Heart left ventricle (tissue), 16 donors: ENCODE data around the gene DGKA. TPM values are rescaled to one million over a fixed set of nuclear protein-coding genes. Genes with fewer than 3 reads are reported as not detected.
A peak's percentile ranks its signal among the peaks of the same experiment; 100 is the strongest.
"Not testable (repeated sequence)": the region's sequence is repeated elsewhere in the genome, so short reads cannot be mapped to it uniquely, and the experiment has no call there.

Source experiments
- ATAC-seq, 4 donors: fragments of 200-7000 bp; cut with Tn5 transposase; one replicate each; pipeline ENCODE4 v1.9.1; 2020 to 2022; ENCODE audit warnings: moderate library complexity in 4 of 4, mild to moderate bottlenecking in 3 of 4, moderate number of reproducible peaks in 1 of 4
- DNase-seq, 5 donors: peaks; one replicate each; pipeline ENCODE4 v3.0.0-alpha.2; 2020
- H3K27ac ChIP-seq, 12 donors: fragments of 200-600 bp; sonication (generic) in 4 of 12; one replicate each; pipeline versions ENCODE4 v1.5.0 to v1.8.0; 2016 to 2022; ENCODE audit warnings: mild to moderate bottlenecking in 2 of 12
- H3K27me3 ChIP-seq, 9 donors: fragments of 200-600 bp; sonication (generic) in 2 of 9; one replicate each; pipeline versions ENCODE4 v1.5.1 to v1.8.0; 2016 to 2022; ENCODE audit warnings: mild to moderate bottlenecking in 3 of 9
- H3K36me3 ChIP-seq, 9 donors: fragments of 200-600 bp; sonication (generic) in 2 of 9; one replicate each; pipeline versions ENCODE4 v1.5.0 to v1.8.0; 2018 to 2022; ENCODE audit warnings: mild to moderate bottlenecking in 2 of 9
- H3K4me1 ChIP-seq, 12 donors: fragments of 200-600 bp; sonication (generic) in 4 of 12; one replicate each; pipeline versions ENCODE4 v1.5.0 to v1.8.0; 2016 to 2022; ENCODE audit warnings: mild to moderate bottlenecking in 3 of 12
- H3K4me3 ChIP-seq, 12 donors: fragments of 200-600 bp; sonication (generic) in 4 of 12; one replicate each; pipeline versions ENCODE4 v1.5.0 to v1.8.0; 2017 to 2022; ENCODE audit warnings: mild to moderate bottlenecking in 9 of 12, moderate library complexity in 4 of 12
- H3K9me3 ChIP-seq, 12 donors: fragments of 200-600 bp; sonication (generic) in 4 of 12; one replicate each; pipeline versions ENCODE4 v1.5.0 to v1.8.0; 2016 to 2022; ENCODE audit warnings: mild to moderate bottlenecking in 1 of 12
- POLR2A ChIP-seq, 2 donors: fragments of 450-650 bp; IDR thresholded peaks; one replicate each; pipeline ENCODE4 v1.6.1; 2017; ENCODE audit warnings: antibody characterized with exemption in 2 of 2, mild to moderate bottlenecking in 2 of 2, moderate library complexity in 2 of 2
- WGBS, 4 donors: extraction: QIAGEN DNeasy Blood & Tissue Kit in 2 of 4; methylation state at CpG; one replicate each; pipeline versions ENCODE4 v1.1.5 to v1.1.7; 2013 to 2018; 5-methylcytosine and 5-hydroxymethylcytosine counted together
- intact Hi-C, 10 donors: fragments of 100-400 bp; cut with DNase I; formaldehyde crosslinking; loops; one replicate each; pipeline versions ENCODE4 v1.11.1 to v1.14.2; 2022
- polyA plus RNA-seq, 2 donors: library from polyadenylated mRNA; stranded (reverse); fragments of 200-250 nt; gene quantifications; one replicate each; pipeline ENCODE4 v1.2.3, GENCODE V29; 2013
- total RNA-seq, 9 donors: library from RNA; depleted of rRNA in 2 of 9; stranded (reverse); fragments of >200 nt in 2 of 9; fragmentation: NEBNext Ultra II Directional in 3 of 9; extraction: Animal tissue kit (Norgen Biotek cat#: 25700) in 3 of 9; gene quantifications; one replicate each; pipeline versions ENCODE4 v1.1.0 to v1.2.4, GENCODE V29; 2016 to 2023
- TF ChIP-seq, protein P1 (sequence below), 12 donors: fragments of 200-600 bp; sonication (generic) in 4 of 12; IDR thresholded peaks; one replicate each; pipeline versions ENCODE4 v1.5.0 to v1.8.0; 2018 to 2022; ENCODE audit warnings: antibody characterized with exemption in 12 of 12, mild to moderate bottlenecking in 5 of 12
- donor health status: ischemic (EF 13 %, LVEDD 7.1; RV severe dilation, severe dysfunction).
- donor health status: healthy with polysubstance abuse.
- donor health status: DM: no; HTN: yes; CAD: no.
- donor health status: DM: no; HTN: no; CAD: no.
- donor health status: ischemic (EF 25% LVEDD 6.9; RV normal size, moderate dysfunction).
- donor health status: ischemic (EF 25% LVEDD 5.7; RV mildly dilated, moderate dysfunction).
- donor health status: healthy.
- donor health status: DM: yes; HTN: yes; CAD: no.
- donor health status: ischemic (EF 35%, LVEDD 5.7; RV mildly dilated, moderate dysfunction).
- donor health status: nonischemic (EF 11% LVEDD 7.7; RV severe dilation, severe dysfunction).
- donor health status: DM: yes; HTN: yes; CAD: no.
- donor health status: PGD.
- donor health status: ischemic (EF 29% LVEDD 5.4; RV normal size, mild dysfunction).
- donor health status: nonischemic (EF 23%, LVEDD 6.1; RV moderate dilation, normal function).

DGKA gene
- total and polyA plus RNA-seq, 11 donors, result 5.3 to 27.8 (median 7.8) TPM

DNA sequence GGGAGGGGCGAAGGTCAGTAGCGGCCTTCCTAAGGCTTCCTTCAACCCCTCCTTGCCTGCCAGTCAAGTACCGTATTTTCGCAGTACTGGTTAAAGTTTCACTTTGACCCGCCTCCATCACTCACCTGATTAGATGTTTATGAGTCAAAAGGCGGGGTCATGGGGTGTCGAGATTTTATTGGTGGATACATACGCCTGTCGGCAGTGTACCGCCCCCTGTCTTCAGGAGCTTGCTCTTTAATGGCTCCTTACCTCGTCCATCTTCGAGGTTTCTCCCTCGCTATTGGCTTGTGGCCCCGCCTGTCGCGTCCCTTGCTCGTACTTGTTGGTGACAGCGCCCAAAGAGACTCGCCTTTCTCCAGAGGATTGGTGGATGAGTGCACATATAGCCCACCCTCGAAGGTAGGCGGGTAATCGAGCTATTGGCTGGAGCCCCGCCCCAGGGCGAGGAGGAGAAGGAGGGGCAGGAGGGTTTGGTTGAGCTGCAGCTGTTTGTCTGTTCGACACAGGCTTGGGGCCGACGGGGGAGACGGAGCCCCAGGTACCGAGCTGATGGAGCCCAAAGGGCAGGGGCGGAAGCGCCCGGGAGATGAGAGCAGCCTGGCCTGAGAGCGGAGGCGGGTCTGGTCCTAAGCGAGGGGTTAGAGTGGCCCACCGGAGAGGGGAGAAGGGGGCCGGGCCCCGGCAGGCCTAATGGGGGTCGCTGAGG lies 42.8 kb downstream of the DGKA start, which contains the start of gene RAB5B:
TSS of gene RAB5B (plus strand) at position 480 of the 709 bp plus-strand sequence. CDS start 12,883 bp downstream, outside the sequence.
- Histone ChIP-seq H3K27ac (peak within 1 kb of the TSS; percentile 84 to 99 (median 96)), H3K36me3 (peaks cover 0 to 25% (median 0%) of the 10 kb centered on the region in 9 donors), H3K9me3 (no peaks in the 10 kb centered on the region), H3K4me3 (peak within 1 kb of the TSS; percentile 84 to 100 (median 92)), H3K4me1 (peaks cover 0 to 55% (median 30%) of the 10 kb centered on the region in 12 donors), H3K27me3 (no peaks in the 10 kb centered on the region)
- peak; percentile 96 to 99 for TF ChIP-seq POLR2A (IDR thresholded peaks at IDR 0.05)
- TF ChIP-seq, protein P1, sequence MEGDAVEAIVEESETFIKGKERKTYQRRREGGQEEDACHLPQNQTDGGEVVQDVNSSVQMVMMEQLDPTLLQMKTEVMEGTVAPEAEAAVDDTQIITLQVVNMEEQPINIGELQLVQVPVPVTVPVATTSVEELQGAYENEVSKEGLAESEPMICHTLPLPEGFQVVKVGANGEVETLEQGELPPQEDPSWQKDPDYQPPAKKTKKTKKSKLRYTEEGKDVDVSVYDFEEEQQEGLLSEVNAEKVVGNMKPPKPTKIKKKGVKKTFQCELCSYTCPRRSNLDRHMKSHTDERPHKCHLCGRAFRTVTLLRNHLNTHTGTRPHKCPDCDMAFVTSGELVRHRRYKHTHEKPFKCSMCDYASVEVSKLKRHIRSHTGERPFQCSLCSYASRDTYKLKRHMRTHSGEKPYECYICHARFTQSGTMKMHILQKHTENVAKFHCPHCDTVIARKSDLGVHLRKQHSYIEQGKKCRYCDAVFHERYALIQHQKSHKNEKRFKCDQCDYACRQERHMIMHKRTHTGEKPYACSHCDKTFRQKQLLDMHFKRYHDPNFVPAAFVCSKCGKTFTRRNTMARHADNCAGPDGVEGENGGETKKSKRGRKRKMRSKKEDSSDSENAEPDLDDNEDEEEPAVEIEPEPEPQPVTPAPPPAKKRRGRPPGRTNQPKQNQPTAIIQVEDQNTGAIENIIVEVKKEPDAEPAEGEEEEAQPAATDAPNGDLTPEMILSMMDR (IDR thresholded peaks at IDR 0.05), result peak in 8 of 12 donors; percentile 9 to 51 (median 34)
- intact Hi-C loops, result loop anchor here in 2 of 10 donors (5.0 kb wide), 3 partner anchors 41 to 156 kb away; partner anchors contain the start of genes DGKA (in 1 of the 2), ORMDL2 (in 1 of the 2), PYM1 (in 1 of the 2) and SARNP (in 1 of the 2)
- ATAC-seq (peak; percentile 94 to 96 (median 95)), DNase-seq (peak; percentile 98 to 100 (median 100))
- 0 to 1% (median 0%) methylated on average over 34 to 39 of the region's 39 CpGs for WGBS, 4 donors

DNA sequence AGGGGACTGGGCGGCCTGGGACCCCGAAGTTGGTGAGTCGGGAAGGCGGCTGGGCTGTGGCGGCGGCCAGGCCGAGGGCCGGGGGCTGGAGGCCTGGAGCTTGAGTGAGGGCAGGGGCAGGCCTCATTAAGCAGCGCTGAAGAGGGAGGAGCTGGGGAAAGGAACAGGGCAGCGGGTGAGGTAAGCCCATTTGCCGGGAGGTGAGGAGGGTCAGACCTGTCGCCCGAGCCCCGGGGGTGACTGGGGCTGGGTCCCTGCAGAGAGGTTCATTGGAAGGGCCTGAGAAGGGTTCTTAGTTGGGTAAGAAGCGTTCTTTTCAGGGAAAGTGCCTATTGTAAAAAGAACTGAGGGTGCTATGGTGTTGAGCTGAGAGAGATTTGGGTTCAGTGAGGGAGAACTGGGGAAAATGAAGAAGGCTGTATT lies 43.4 kb downstream of the DGKA start:
- no peaks in the 10 kb centered on the region for H3K27me3 ChIP-seq
- TF ChIP-seq POLR2A (IDR thresholded peaks at IDR 0.05), result no peak
- TF ChIP-seq, protein P1 (IDR thresholded peaks at IDR 0.05), result no peak
- intact Hi-C loops, result loop anchor here in 2 of 10 donors (5.0 kb wide), 3 partner anchors 42 to 157 kb away; partner anchors contain the start of genes DGKA (in 1 of the 2), ORMDL2 (in 1 of the 2), PYM1 (in 1 of the 2) and SARNP (in 1 of the 2)
- H3K9me3 ChIP-seq, result no peaks in the 10 kb centered on the region
- peak in 4 of 5 donors; percentile 43 to 65 (median 56) for DNase-seq
- H3K4me1 ChIP-seq, result peaks cover 0 to 51% (median 30%) of the 10 kb centered on the region in 12 donors
- 0 to 1% (median 0%) methylated on average over 15 of the region's 15 CpGs for WGBS, 4 donors
- H3K36me3 ChIP-seq, result peaks cover 0 to 29% (median under 1%) of the 10 kb centered on the region in 9 donors
- H3K4me3 ChIP-seq, result peak overlapping the region; percentile 79 to 100 (median 92)
- peak; percentile 6 to 43 (median 32) for ATAC-seq
- H3K27ac ChIP-seq, result peak overlapping the region; percentile 78 to 99 (median 94)

- no peak for TF ChIP-seq POLR2A (IDR thresholded peaks at IDR 0.05)
- TF ChIP-seq, protein P1 (IDR thresholded peaks at IDR 0.05), result no peak
- WGBS, 4 donors, result 94 to 97% (median 95%) methylated on average over 7 of the region's 7 CpGs
- DNase-seq (no peak), ATAC-seq (no peak)
- intact Hi-C loops, result no loop called here
- peaks cover 0 to 47% (median 23%) of the 10 kb centered on the region in 12 donors for H3K4me1 ChIP-seq
- H3K4me3 ChIP-seq, result no peak overlapping the region
- peaks cover 0 to 57% (median 28%) of the 10 kb centered on the region in 9 donors for H3K36me3 ChIP-seq
- no peaks in the 10 kb centered on the region for H3K27me3 ChIP-seq
- no peaks in the 10 kb centered on the region for H3K9me3 ChIP-seq
- no peak overlapping the region for H3K27ac ChIP-seq
Measured at GRCh38 chr12:55978393-55978792, 47.4 kb downstream of the DGKA start.

DNA sequence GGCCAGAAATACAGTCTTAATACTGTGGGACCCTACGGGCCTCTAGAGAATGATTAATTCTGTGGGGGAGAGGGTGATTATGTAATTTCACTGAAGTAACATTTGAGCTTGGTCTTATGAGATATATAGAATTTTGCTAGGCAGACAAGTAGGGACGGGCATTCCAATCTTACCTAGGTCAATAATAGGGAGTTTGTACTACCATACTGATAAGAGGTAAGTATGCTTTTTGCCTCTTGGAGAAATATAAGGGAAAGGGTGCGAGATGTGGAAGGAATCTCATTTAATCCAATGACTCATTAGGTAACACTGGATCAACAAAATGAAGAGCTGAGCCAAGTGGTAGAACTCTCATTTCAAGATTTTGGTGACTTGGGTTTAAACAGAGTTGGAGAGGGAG lies 48.1 kb downstream of the DGKA start:
- Histone ChIP-seq H3K27me3 (no peaks in the 10 kb centered on the region), H3K9me3 (no peaks in the 10 kb centered on the region), H3K4me1 (peaks cover 0 to 47% (median 23%) of the 10 kb centered on the region in 12 donors), H3K4me3 (no peak overlapping the region), H3K36me3 (peaks cover 0 to 63% (median 33%) of the 10 kb centered on the region in 9 donors), H3K27ac (no peak overlapping the region)
- no peak for ATAC-seq
- TF ChIP-seq, protein P1 (IDR thresholded peaks at IDR 0.05), result no peak
- no peak for TF ChIP-seq POLR2A (IDR thresholded peaks at IDR 0.05)
- intact Hi-C loops, result no loop called here
- no peak for DNase-seq
- 90 to 99% (median 94%) methylated on average over 3 of the region's 3 CpGs for WGBS, 4 donors

DNA sequence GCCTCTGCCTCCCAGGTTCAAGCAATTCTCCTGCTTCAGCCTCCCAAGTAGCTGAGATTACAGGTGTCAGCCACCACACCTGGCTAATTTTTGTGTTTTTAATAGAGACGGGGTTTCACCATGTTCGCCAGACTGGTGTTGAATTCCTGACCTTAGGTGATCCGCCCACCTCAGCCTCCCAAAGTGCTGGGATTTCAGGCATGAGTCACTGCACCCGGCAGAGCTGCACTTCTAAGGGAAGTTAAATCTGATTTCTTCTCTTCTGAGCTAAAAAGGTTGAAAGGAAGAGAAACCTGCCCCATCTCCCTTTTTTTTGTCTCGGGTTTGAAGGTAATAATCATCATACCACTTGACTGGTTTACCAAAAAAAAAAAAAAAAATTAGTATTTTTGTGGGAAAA lies 50.9 kb downstream of the DGKA start:
- H3K27me3 ChIP-seq, intact Hi-C loops, ATAC-seq, H3K27ac ChIP-seq, DNase-seq, H3K4me3 ChIP-seq, H3K9me3 ChIP-seq: not testable (repeated sequence)
- Histone ChIP-seq H3K4me1 (peaks cover 0 to 33% (median 8%) of the 10 kb centered on the region in 12 donors), H3K36me3 (peaks cover 0 to 82% (median 58%) of the 10 kb centered on the region in 9 donors)
- 73 to 88% (median 76%) methylated on average over 5 of the region's 5 CpGs for WGBS, 4 donors
